K562 (cell line): ENCODE data around the gene KRT77. TPM values are rescaled to one million over a fixed set of nuclear protein-coding genes. Genes with fewer than 3 reads are reported as not detected.

Experiments used
- ATF4 ChIP-seq: fragments of 450-650 bp; formaldehyde crosslinking; IDR thresholded peaks from 2 replicates; pipeline ENCODE4 v1.4.0; 2022; ENCODE audit warnings: mild to moderate bottlenecking, moderate library complexity
- CHD4 ChIP-seq: fragments of 200-600 bp; sonication (generic); IDR thresholded peaks from 3 replicates; pipeline ENCODE4 v1.6.1; 2012; ENCODE audit warnings: low read depth, mild to moderate bottlenecking, mixed read lengths, low read length, inconsistent platforms; ENCODE audit not compliant: insufficient read depth, insufficient replicate concordance, poor library complexity, severe bottlenecking
- KDM2B ChIP-seq: fragments of 250-450 bp; sonication (Bioruptor Pico); IDR thresholded peaks from 2 replicates; pipeline ENCODE4 v1.8.0; 2021; ENCODE audit warnings: mild to moderate bottlenecking, moderate library complexity
- MAZ ChIP-seq, 2 experiments: fragments of 450-650 bp in 1 of 2; sonication (generic) in 1 of 2; formaldehyde crosslinking; IDR thresholded peaks in 1 of 2; conservative IDR thresholded peaks in 1 of 2; 2 replicates each; pipeline versions ENCODE4 v1.4.0 to v1.5.0; 2020; ENCODE audit warnings: mild to moderate bottlenecking in 1 of 2, missing genetic modification reagents in 1 of 2
- POLR3G ChIP-seq: IDR thresholded peaks from 2 replicates; pipeline ENCODE4 v1.6.1; 2011; ENCODE audit not compliant: insufficient read length, insufficient replicate concordance; ENCODE audit errors: extremely low read depth
- RCOR1 ChIP-seq, 2 experiments: IDR thresholded peaks; 2 replicates each; pipeline ENCODE4 v1.6.1; 2012; ENCODE audit warnings: low read depth in 2 of 2, low read length in 2 of 2, borderline replicate concordance in 1 of 2, improper control_type of control experiment in 1 of 2
- YBX1 ChIP-seq: fragments of 450-650 bp; IDR thresholded peaks from 2 replicates; pipeline ENCODE4 v1.7.1; 2016; ENCODE audit warnings: mild to moderate bottlenecking
- ZNF212 ChIP-seq: fragments of 450-650 bp; formaldehyde crosslinking; IDR thresholded peaks from 2 replicates; pipeline ENCODE4 v1.4.0; 2020; ENCODE audit warnings: mild to moderate bottlenecking
- ZNF224 ChIP-seq: sonication (generic); formaldehyde crosslinking; IDR thresholded peaks from 2 replicates; pipeline ENCODE4 v1.8.0; 2022; ENCODE audit warnings: mild to moderate bottlenecking, missing genetic modification reagents
- ZNF41 ChIP-seq: fragments of 250-450 bp; sonication (Bioruptor Pico); conservative IDR thresholded peaks from 2 replicates; pipeline ENCODE4 v1.4.0; 2020; ENCODE audit warnings: mild to moderate bottlenecking
- ZNF512 ChIP-seq: IDR thresholded peaks from 2 replicates; pipeline ENCODE4 v1.6.1; 2016; ENCODE audit warnings: missing genetic modification characterization, missing compliant biosample characterization
- ZNF518B ChIP-seq: fragments of 250-450 bp; sonication (Bioruptor Pico); IDR thresholded peaks from 2 replicates; pipeline ENCODE4 v1.5.0; 2021; ENCODE audit warnings: mild to moderate bottlenecking, moderate library complexity
- ZSCAN29 ChIP-seq: fragments of 450-650 bp; IDR thresholded peaks from 2 replicates; pipeline ENCODE4 v1.6.1; 2017
- polyA plus RNA-seq, 8 experiments: library from polyadenylated mRNA; depleted of rRNA in 4 of 8; stranded (reverse) in 5 of 8; unstranded in 3 of 8; fragments of >200 nt; fragmentation: Nextera tagmentation in 2 of 8; fragmentation: Illumina TruSeq in 1 of 8; extraction: Ambion mirVana in 2 of 8; extraction: Trizol in 1 of 8; gene quantifications; 2 replicates each; pipeline versions ENCODE4 v1.2.1 to v1.2.3, GENCODE V29; 2011 to 2014; ENCODE audit warnings: inconsistent platforms in 1 of 8, missing spikeins in 1 of 8
- total RNA-seq, 7 experiments: library from RNA; depleted of rRNA in 6 of 7; stranded (reverse); fragments of >200 nt in 6 of 7; fragmentation: Illumina TruSeq in 2 of 7; extraction: Trizol in 2 of 7; gene quantifications; 2 replicates each; pipeline versions ENCODE4 v1.2.1 to v1.2.3, GENCODE V29; 2011 to 2021; ENCODE audit warnings: low replicate concordance in 1 of 7

Gene KRT77
- total and polyA plus RNA-seq, 9 of the 15 experiments (the other 6 are each of a cell fraction or from before 2014, with no cell fraction given) = not detected

GRCh38 chr12:52662093-52662917, 41.0 kb downstream of the KRT77 start (continued):
- TF ChIP-seq ZNF512 (tag) (no peak), ZSCAN29 (no peak), ATF4 (CRISPR knock-in tag) (peak; percentile 71; the same call in 1 of the 2 replicates), RCOR1 (IDR thresholded peaks at IDR 0.05; ENCODE audit: borderline replicate concordance in 1 of 2, low read depth in 2 of 2, low read length in 2 of 2) (peak; percentile 91 to 99), ZNF224 (CRISPR knock-in tag) (no peak), ZNF212 (CRISPR knock-in tag) (no peak), MAZ (CRISPR knock-in tag; conservative IDR thresholded peaks at IDR 0.05 in 1 of 2, IDR thresholded peaks at IDR 0.05 in 1 of 2) (peak; percentile 75 to 83), ZNF41 (CRISPR knock-in tag) (peak; percentile 64), POLR3G (no peak), CHD4 (no peak), YBX1 (no peak), KDM2B (CRISPR knock-in tag) (no peak), ZNF518B (CRISPR knock-in tag) (no peak)
